Stimulated activated CD4-positive, alpha-beta T cell treated with anti-CD3 and anti-CD28 coated beads, TNF-alpha, amount 100 ng/mL, for 48 hours (primary cell): ENCODE data around the gene HS3ST3B1.

Experiments used
- DNase-seq, 3 donors: peaks; one replicate each; pipeline ENCODE4 v3.0.0-alpha.2; 2020; ENCODE audit warnings: low read depth in 3 of 3

HS3ST3B1 gene

GRCh38 chr17:14354807-14355206, 53.9 kb downstream of the HS3ST3B1 start:
- DNase-seq, result no peak

- DNase-seq, result no peak
These were observed 54.7 kb downstream of the HS3ST3B1 start for GRCh38 chr17:14355556-14355955.

- peak in 2 of 3 donors; percentile 26 to 39 for DNase-seq
These were observed 58.5 kb downstream of the HS3ST3B1 start for GRCh38 chr17:14359163-14360020.

GRCh38 chr17:14360856-14361255, 60.0 kb downstream of the HS3ST3B1 start:
- no peak for DNase-seq

GRCh38 chr17:14361470-14361869, 60.6 kb downstream of the HS3ST3B1 start:
- no peak for DNase-seq

- DNase-seq, result no peak
These were observed 61.1 kb downstream of the HS3ST3B1 start for GRCh38 chr17:14361945-14362508.

GRCh38 chr17:14366199-14366598, 65.3 kb downstream of the HS3ST3B1 start:
- no peak for DNase-seq

GRCh38 chr17:14372461-14372860, 71.6 kb downstream of the HS3ST3B1 start:
- DNase-seq, result no peak

GRCh38 chr17:14372905-14373613, 72.2 kb downstream of the HS3ST3B1 start:
- no peak for DNase-seq

- no peak for DNase-seq
These were observed 72.9 kb downstream of the HS3ST3B1 start for GRCh38 chr17:14373614-14374259.

GRCh38 chr17:14374268-14374667, 73.4 kb downstream of the HS3ST3B1 start:
- no peak for DNase-seq

- no peak for DNase-seq
These were observed 75.8 kb downstream of the HS3ST3B1 start for GRCh38 chr17:14376666-14377065.

GRCh38 chr17:14381606-14382005, 80.7 kb downstream of the HS3ST3B1 start:
- DNase-seq, result no peak

- no peak for DNase-seq
These were observed 86.2 kb downstream of the HS3ST3B1 start for GRCh38 chr17:14387036-14387435.

- DNase-seq, result no peak
These were observed 88.8 kb downstream of the HS3ST3B1 start for GRCh38 chr17:14389681-14390080.

GRCh38 chr17:14393723-14394122, 92.8 kb downstream of the HS3ST3B1 start:
- DNase-seq, result no peak

- DNase-seq, result no peak
These were observed 94.4 kb downstream of the HS3ST3B1 start for GRCh38 chr17:14395255-14395654.

- no peak for DNase-seq
These were observed 95.7 kb downstream of the HS3ST3B1 start for GRCh38 chr17:14396547-14396946.

- no peak for DNase-seq
These were observed 97.9 kb downstream of the HS3ST3B1 start for GRCh38 chr17:14398766-14399165.
